HEK293 (cell line): ENCODE data around the gene TNFAIP8L2.

Source experiments
- CTCF ChIP-seq: fragments of 450-650 bp; formaldehyde crosslinking; IDR thresholded peaks from 2 replicates; pipeline ENCODE4 v1.5.1; 2016; ENCODE audit warnings: missing biosample characterization, missing genetic modification characterization
- GLIS1 ChIP-seq: fragments of 450-650 bp; formaldehyde crosslinking; IDR thresholded peaks from 2 replicates; pipeline ENCODE4 v1.5.1; 2016; ENCODE audit warnings: missing biosample characterization, missing genetic modification characterization
- ZBTB49 ChIP-seq: fragments of 450-650 bp; formaldehyde crosslinking; IDR thresholded peaks from 2 replicates; pipeline ENCODE4 v1.5.1; 2016; ENCODE audit warnings: missing biosample characterization, missing genetic modification characterization, low read depth
- ZBTB7A ChIP-seq: fragments of 450-650 bp; formaldehyde crosslinking; IDR thresholded peaks from 2 replicates; pipeline ENCODE4 v1.5.1; 2016; ENCODE audit warnings: low read depth, missing biosample characterization, missing genetic modification characterization
- ZNF544 ChIP-seq: fragments of 450-650 bp; formaldehyde crosslinking; IDR thresholded peaks from 2 replicates; pipeline ENCODE4 v1.5.0; 2017; ENCODE audit warnings: missing biosample characterization, missing genetic modification characterization
- ZNF768 ChIP-seq: fragments of 450-650 bp; formaldehyde crosslinking; IDR thresholded peaks from 2 replicates; pipeline ENCODE4 v1.5.1; 2018; ENCODE audit warnings: missing biosample characterization, mild to moderate bottlenecking, missing genetic modification characterization

- no peak for TF ChIP-seq ZBTB49
- no peak for TF ChIP-seq ZBTB7A
- peak; percentile 81 for TF ChIP-seq GLIS1 (tag by site-specific recombination)
- no peak for TF ChIP-seq CTCF (tag by site-specific recombination)
- no peak for TF ChIP-seq ZNF768 (tag by site-specific recombination)
- TF ChIP-seq ZNF544 (tag by site-specific recombination): no peak
These were observed 20.7 kb upstream of the TNFAIP8L2 start for GRCh38 chr1:151135433-151136385.
